ENCODE data around the gene RCBTB2. TPM values are rescaled to one million over a fixed set of nuclear protein-coding genes. Genes with fewer than 3 reads are reported as not detected.
"Not testable (repeated sequence)": the region's sequence is repeated elsewhere in the genome, so short reads cannot be mapped to it uniquely, and the experiment has no call there.

The RCBTB2 gene
- total RNA-seq, 3 donors from 2014 or later = 10.8 to 16.1 (median 14.9) TPM

DNA sequence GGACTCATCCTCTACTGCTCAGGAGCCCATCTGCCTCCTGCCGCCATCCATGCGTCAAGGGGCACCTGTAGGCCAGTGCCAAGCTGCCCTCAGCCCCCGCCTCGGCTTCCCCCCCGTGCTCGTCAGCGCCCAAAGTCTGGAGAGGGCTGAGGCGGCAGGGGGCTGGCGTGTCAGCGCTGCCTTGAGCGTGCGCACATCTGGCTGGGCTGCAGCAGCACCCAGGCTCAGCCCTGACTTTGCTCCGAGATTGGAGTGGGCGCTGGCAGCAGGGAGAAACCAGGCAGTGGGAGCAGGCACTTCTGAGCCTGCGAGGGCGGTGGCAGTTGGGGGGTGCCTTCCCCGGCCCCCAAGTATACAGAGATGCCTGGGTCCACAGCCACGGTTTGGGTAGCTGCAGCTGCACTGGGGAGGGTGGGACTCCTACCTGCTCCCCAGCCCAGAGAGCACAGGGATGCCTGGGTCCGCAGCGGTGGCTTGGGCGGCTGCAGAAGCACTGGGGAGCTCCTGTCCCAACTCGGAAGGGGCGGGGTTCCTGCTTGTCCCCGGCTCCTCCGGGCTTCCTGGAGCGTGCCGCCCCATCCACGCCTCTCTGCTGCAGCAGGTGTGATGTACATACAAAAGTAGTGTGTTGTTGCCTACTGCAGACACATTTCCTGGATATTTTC lies 75.2 kb downstream of the RCBTB2 start:
- intact Hi-C loops (cut with DNase I; ENCODE audit: low total_unique reads) = no loop called here
- no peaks in the 10 kb centered on the region for H3K4me1 ChIP-seq
- H3K27me3 ChIP-seq = no peaks in the 10 kb centered on the region
- DNase-seq (ENCODE audit: low spot score in 2 of 2) = no peak
- TF ChIP-seq POLR2A (IDR thresholded peaks at IDR 0.05) (no peak), POLR2AphosphoS5 (IDR thresholded peaks at IDR 0.05) (no peak)
- TF ChIP-seq, protein P1, sequence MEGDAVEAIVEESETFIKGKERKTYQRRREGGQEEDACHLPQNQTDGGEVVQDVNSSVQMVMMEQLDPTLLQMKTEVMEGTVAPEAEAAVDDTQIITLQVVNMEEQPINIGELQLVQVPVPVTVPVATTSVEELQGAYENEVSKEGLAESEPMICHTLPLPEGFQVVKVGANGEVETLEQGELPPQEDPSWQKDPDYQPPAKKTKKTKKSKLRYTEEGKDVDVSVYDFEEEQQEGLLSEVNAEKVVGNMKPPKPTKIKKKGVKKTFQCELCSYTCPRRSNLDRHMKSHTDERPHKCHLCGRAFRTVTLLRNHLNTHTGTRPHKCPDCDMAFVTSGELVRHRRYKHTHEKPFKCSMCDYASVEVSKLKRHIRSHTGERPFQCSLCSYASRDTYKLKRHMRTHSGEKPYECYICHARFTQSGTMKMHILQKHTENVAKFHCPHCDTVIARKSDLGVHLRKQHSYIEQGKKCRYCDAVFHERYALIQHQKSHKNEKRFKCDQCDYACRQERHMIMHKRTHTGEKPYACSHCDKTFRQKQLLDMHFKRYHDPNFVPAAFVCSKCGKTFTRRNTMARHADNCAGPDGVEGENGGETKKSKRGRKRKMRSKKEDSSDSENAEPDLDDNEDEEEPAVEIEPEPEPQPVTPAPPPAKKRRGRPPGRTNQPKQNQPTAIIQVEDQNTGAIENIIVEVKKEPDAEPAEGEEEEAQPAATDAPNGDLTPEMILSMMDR (IDR thresholded peaks at IDR 0.05) = no peak
- no peak overlapping the region for H3K27ac ChIP-seq
- no peak overlapping the region for H3K4me3 ChIP-seq
- no peaks in the 10 kb centered on the region for H3K9me3 ChIP-seq
- H3K36me3 ChIP-seq = no peaks in the 10 kb centered on the region

DNA sequence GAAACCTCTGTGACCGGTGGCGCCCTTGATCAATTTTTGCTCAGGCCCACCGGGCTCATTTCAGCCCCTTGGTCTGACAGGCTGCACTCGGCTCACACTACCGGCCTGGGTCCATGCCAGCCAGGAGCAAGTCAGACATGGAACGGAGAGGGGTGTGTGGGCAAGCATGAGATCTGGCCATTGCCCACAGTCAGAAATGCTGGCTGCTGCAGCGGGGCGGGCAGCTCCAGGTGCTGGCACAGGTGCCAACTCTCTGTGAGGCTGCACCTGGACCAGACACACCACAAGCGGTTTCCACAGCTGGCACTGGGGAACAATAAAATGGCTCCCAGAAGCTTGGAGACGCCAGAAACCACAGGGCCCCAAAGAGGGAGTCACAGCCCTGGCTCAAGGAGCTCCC lies 76.3 kb downstream of the RCBTB2 start:
- intact Hi-C loops (cut with DNase I; ENCODE audit: low total_unique reads) = no loop called here

DNA sequence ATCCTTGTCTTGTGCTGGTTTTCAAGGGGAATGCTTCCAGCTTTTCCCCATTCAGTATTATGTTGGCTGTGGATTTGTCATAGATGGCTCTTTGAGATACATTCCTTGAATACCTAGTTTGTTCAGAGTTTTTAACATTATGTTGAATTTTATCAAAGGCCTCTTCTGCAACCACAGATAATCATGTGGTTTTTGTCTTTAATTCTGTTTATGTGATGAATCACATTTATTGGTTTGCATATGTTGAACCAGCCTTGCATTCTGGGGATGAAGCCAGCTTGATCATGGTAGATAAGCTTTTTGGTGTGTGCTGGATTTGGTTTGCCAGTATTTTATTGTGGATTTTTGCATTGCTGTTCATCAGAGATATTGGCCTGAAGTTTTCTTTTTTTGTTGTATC lies 81.7 kb downstream of the RCBTB2 start:
- intact Hi-C loops (cut with DNase I; ENCODE audit: low total_unique reads); DNase-seq (ENCODE audit: low spot score in 2 of 2); H3K4me3 ChIP-seq; H3K27ac ChIP-seq; H3K27me3 ChIP-seq; H3K36me3 ChIP-seq; H3K4me1 ChIP-seq: not testable (repeated sequence)
- peaks cover 0 to 18% of the 10 kb centered on the region in 2 donors for H3K9me3 ChIP-seq

More for the DNA sequence above, 76.3 kb downstream of the RCBTB2 start:
- H3K4me3 ChIP-seq = no peak overlapping the region
- H3K36me3 ChIP-seq = no peaks in the 10 kb centered on the region
- H3K27ac ChIP-seq = no peak overlapping the region
- H3K9me3 ChIP-seq = peaks cover 0 to 2% of the 10 kb centered on the region in 2 donors
- H3K4me1 ChIP-seq = no peaks in the 10 kb centered on the region
- no peaks in the 10 kb centered on the region for H3K27me3 ChIP-seq
- TF ChIP-seq POLR2A (IDR thresholded peaks at IDR 0.05) (no peak), POLR2AphosphoS5 (IDR thresholded peaks at IDR 0.05) (no peak)
- TF ChIP-seq, protein P1 (IDR thresholded peaks at IDR 0.05) = no peak
- DNase-seq (ENCODE audit: low spot score in 2 of 2) = no peak

DNA sequence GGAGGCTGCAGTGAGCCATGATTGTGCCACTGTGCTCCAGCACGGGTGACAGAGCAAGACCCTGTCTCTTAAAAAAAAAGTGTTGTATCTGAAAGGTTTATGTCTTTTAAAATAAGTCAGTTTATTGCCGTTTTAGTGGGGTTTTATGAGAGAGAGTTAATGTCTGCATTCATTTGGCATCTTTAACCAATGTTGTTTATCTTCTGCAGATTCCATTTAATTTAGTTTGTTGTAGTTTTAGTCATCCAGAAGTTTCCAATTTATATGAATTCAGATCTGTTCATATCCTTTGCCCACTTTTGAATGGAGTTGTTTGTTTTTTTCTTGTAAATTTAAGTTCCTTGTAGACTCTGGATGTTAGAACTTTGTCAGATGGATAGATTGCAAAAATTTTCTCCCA lies 83.2 kb downstream of the RCBTB2 start:
- Histone ChIP-seq H3K4me3 (no peak overlapping the region), H3K4me1 (no peaks in the 10 kb centered on the region), H3K27me3 (no peaks in the 10 kb centered on the region), H3K36me3 (no peaks in the 10 kb centered on the region), H3K9me3 (peaks cover 0 to 18% of the 10 kb centered on the region in 2 donors), H3K27ac (no peak overlapping the region)
- TF ChIP-seq, protein P1 (IDR thresholded peaks at IDR 0.05) = no peak
- TF ChIP-seq POLR2A (IDR thresholded peaks at IDR 0.05) (no peak), POLR2AphosphoS5 (IDR thresholded peaks at IDR 0.05) (no peak)
- intact Hi-C loops (cut with DNase I; ENCODE audit: low total_unique reads) = no loop called here
- no peak for DNase-seq (ENCODE audit: low spot score in 2 of 2)

DNA sequence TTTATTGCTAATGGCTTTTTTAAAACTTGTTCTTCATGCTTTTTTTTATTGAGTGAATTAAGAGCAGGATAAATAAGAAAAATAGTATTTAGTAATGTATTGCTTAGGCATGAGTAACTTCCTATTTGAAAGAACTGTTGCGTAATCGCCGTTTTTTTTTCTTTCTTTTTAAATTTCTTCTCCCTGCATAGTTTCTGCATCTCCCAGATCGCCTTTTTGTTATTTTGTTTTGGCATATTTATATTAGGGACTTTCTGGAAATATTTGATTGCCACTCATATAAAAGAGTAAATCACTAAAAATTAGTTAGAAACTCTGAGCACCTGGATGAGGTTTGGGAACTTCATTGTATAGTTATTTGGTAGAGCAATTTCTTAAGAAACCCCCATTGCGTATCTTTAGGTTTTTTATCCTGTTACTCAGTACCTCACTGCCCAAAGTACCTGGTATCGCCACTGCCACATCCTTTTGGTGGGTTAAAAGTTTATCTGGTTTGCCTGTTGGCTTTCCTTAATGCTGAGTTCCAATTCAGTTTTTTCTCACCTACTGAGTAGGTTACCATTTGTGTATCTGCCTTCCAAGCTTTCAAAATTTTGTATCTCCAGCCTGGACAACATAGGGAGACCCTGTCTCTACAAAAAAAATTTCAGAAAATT lies 83.8 kb downstream of the RCBTB2 start:
- TF ChIP-seq, protein P1 (IDR thresholded peaks at IDR 0.05) = no peak
- TF ChIP-seq POLR2AphosphoS5 (IDR thresholded peaks at IDR 0.05) (no peak), POLR2A (IDR thresholded peaks at IDR 0.05) (no peak)
- no peak overlapping the region for H3K27ac ChIP-seq
- peaks cover 0 to 18% of the 10 kb centered on the region in 2 donors for H3K9me3 ChIP-seq
- no peaks in the 10 kb centered on the region for H3K27me3 ChIP-seq
- no peaks in the 10 kb centered on the region for H3K36me3 ChIP-seq
- H3K4me1 ChIP-seq = no peaks in the 10 kb centered on the region
- DNase-seq (ENCODE audit: low spot score in 2 of 2) = no peak
- intact Hi-C loops (cut with DNase I; ENCODE audit: low total_unique reads) = no loop called here
- no peak overlapping the region for H3K4me3 ChIP-seq

All from breast epithelium (tissue), 4 donors.